Liver (tissue), 3 donors: ENCODE results near the gene UBE2D3.

Source experiments
- FOXA1 ChIP-seq: IDR thresholded peaks from 2 replicates; pipeline ENCODE4 v1.6.1; 2016; ENCODE audit warnings: antibody characterized with exemption
- GABPA ChIP-seq, 2 donors: IDR thresholded peaks in 1 of 2; conservative IDR thresholded peaks in 1 of 2; 2 replicates each; pipeline ENCODE4 v1.6.1; 2016; ENCODE audit warnings: antibody characterized with exemption in 2 of 2, mild to moderate bottlenecking in 1 of 2, moderate library complexity in 1 of 2
- HNF4G ChIP-seq: IDR thresholded peaks from 2 replicates; pipeline ENCODE4 v1.6.1; 2016; ENCODE audit warnings: antibody characterized with exemption
- JUND ChIP-seq, 2 donors: IDR thresholded peaks; 2 replicates each; pipeline ENCODE4 v1.6.1; 2016; ENCODE audit warnings: antibody characterized with exemption in 2 of 2
- TAF1 ChIP-seq: conservative IDR thresholded peaks from 2 replicates; pipeline ENCODE4 v1.6.1; 2016; ENCODE audit warnings: antibody characterized with exemption, mild to moderate bottlenecking
- YY1 ChIP-seq: IDR thresholded peaks from 2 replicates; pipeline ENCODE4 v1.6.1; 2016; ENCODE audit warnings: antibody characterized with exemption, mild to moderate bottlenecking
- TF ChIP-seq, protein P1 (sequence below): IDR thresholded peaks from 2 replicates; pipeline ENCODE4 v1.6.1; 2016; ENCODE audit warnings: antibody characterized with exemption
- TF ChIP-seq, protein P2 (sequence below): IDR thresholded peaks from 2 replicates; pipeline ENCODE4 v1.6.1; 2016; ENCODE audit warnings: antibody characterized with exemption
- TF ChIP-seq, protein P3 (sequence below): fragments of 150-350 bp; IDR thresholded peaks from 2 replicates; pipeline ENCODE4 v1.5.1; 2017; ENCODE audit warnings: improper control_type of control experiment, low read depth, low read length; ENCODE audit not compliant: missing input control
- TF ChIP-seq, protein P4 (sequence below): IDR thresholded peaks from 2 replicates; pipeline ENCODE4 v1.6.1; 2016; ENCODE audit warnings: antibody characterized with exemption
- TF ChIP-seq, protein P5 (sequence below): IDR thresholded peaks from 2 replicates; pipeline ENCODE4 v1.6.1; 2016; ENCODE audit warnings: antibody characterized with exemption, mild to moderate bottlenecking
- donor health status: healthy.
- donor health status: healthy.

DNA sequence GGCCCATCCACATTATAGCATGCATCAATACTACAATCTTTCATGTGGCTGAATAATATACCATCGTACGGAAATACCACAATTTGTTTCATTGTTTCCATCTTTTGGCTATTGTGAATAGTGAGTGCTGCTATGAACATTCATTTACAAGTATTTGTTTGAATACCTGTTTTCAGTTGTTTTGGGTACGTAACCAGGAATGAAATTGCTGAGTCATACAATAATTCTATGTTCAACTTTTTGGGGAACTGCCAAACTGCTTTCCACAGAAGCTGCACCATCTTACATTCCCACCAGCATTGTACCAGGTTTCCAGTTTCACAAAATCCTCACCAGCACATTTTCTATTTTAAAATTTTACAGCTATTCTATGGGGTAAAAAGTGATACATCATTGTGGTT lies 38.0 kb downstream of the UBE2D3 start:
- TF ChIP-seq, protein P1, sequence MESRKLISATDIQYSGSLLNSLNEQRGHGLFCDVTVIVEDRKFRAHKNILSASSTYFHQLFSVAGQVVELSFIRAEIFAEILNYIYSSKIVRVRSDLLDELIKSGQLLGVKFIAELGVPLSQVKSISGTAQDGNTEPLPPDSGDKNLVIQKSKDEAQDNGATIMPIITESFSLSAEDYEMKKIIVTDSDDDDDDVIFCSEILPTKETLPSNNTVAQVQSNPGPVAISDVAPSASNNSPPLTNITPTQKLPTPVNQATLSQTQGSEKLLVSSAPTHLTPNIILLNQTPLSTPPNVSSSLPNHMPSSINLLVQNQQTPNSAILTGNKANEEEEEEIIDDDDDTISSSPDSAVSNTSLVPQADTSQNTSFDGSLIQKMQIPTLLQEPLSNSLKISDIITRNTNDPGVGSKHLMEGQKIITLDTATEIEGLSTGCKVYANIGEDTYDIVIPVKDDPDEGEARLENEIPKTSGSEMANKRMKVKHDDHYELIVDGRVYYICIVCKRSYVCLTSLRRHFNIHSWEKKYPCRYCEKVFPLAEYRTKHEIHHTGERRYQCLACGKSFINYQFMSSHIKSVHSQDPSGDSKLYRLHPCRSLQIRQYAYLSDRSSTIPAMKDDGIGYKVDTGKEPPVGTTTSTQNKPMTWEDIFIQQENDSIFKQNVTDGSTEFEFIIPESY: no peak
- TF ChIP-seq YY1 (no peak), TAF1 (no peak), HNF4G (no peak), FOXA1 (no peak), GABPA (IDR thresholded peaks at IDR 0.05 in 1 of 2, conservative IDR thresholded peaks at IDR 0.05 in 1 of 2) (no peak), JUND (IDR thresholded peaks at IDR 0.05) (no peak)
- TF ChIP-seq, protein P2, sequence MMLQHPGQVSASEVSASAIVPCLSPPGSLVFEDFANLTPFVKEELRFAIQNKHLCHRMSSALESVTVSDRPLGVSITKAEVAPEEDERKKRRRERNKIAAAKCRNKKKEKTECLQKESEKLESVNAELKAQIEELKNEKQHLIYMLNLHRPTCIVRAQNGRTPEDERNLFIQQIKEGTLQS: no peak
- TF ChIP-seq, protein P3, sequence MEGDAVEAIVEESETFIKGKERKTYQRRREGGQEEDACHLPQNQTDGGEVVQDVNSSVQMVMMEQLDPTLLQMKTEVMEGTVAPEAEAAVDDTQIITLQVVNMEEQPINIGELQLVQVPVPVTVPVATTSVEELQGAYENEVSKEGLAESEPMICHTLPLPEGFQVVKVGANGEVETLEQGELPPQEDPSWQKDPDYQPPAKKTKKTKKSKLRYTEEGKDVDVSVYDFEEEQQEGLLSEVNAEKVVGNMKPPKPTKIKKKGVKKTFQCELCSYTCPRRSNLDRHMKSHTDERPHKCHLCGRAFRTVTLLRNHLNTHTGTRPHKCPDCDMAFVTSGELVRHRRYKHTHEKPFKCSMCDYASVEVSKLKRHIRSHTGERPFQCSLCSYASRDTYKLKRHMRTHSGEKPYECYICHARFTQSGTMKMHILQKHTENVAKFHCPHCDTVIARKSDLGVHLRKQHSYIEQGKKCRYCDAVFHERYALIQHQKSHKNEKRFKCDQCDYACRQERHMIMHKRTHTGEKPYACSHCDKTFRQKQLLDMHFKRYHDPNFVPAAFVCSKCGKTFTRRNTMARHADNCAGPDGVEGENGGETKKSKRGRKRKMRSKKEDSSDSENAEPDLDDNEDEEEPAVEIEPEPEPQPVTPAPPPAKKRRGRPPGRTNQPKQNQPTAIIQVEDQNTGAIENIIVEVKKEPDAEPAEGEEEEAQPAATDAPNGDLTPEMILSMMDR: no peak
- TF ChIP-seq, protein P4, sequence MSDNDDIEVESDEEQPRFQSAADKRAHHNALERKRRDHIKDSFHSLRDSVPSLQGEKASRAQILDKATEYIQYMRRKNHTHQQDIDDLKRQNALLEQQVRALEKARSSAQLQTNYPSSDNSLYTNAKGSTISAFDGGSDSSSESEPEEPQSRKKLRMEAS: no peak
- TF ChIP-seq, protein P5, sequence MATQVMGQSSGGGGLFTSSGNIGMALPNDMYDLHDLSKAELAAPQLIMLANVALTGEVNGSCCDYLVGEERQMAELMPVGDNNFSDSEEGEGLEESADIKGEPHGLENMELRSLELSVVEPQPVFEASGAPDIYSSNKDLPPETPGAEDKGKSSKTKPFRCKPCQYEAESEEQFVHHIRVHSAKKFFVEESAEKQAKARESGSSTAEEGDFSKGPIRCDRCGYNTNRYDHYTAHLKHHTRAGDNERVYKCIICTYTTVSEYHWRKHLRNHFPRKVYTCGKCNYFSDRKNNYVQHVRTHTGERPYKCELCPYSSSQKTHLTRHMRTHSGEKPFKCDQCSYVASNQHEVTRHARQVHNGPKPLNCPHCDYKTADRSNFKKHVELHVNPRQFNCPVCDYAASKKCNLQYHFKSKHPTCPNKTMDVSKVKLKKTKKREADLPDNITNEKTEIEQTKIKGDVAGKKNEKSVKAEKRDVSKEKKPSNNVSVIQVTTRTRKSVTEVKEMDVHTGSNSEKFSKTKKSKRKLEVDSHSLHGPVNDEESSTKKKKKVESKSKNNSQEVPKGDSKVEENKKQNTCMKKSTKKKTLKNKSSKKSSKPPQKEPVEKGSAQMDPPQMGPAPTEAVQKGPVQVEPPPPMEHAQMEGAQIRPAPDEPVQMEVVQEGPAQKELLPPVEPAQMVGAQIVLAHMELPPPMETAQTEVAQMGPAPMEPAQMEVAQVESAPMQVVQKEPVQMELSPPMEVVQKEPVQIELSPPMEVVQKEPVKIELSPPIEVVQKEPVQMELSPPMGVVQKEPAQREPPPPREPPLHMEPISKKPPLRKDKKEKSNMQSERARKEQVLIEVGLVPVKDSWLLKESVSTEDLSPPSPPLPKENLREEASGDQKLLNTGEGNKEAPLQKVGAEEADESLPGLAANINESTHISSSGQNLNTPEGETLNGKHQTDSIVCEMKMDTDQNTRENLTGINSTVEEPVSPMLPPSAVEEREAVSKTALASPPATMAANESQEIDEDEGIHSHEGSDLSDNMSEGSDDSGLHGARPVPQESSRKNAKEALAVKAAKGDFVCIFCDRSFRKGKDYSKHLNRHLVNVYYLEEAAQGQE: no peak
